Mesenteric fat pad (tissue), 1 donor: ENCODE results near the gene RNF34. TPM values are rescaled to one million over a fixed set of nuclear protein-coding genes. Genes with fewer than 3 reads are reported as not detected.

Experiments used
- DNase-seq: peaks from one replicate; pipeline ENCODE4 v3.0.0-alpha.2; 2020; ENCODE audit warnings: low spot score
- total RNA-seq: library from RNA; stranded (reverse); fragmentation: NEBNext Ultra II Directional; extraction: Animal tissue kit (Norgen Biotek cat#: 25700); gene quantifications from one replicate; pipeline ENCODE4 v1.2.1, GENCODE V29; 2021
- donor health status: DM: yes; HTN: yes; CAD: no.

RNF34 gene
- total RNA-seq, 1 donor from 2014 or later, result 26.3 TPM

DNA sequence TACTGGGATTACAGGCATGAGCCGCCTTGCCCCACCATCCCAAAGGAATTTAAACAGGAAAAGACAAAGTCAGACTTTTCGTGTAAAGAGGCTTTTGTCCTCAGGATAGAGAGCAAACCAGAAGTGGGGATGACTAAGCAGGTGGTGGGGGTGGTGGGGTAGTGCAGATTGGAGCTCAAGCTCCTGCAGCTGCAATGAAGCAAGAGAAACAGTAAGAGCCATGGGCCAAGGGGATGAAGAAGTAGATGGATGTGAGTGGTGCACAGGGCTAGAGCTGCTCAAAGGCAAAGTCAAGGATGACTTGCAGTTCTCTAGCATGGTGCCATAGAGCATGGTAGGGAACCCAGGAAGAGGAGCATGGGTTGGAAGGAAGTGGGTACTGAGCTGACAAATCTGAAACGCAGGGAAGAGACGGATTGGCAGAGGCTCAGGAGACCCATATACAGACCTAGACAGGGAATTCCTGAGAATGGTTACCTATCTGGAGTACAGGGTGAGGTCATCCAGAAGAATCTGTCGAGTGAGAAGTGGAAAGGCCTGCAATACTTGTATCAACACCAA, 11.4 kb upstream of the RNF34 start:
- DNase-seq, result peak; percentile 20

- DNase-seq, result no peak
These were observed 9.1 kb upstream of the RNF34 start for GRCh38 chr12:121390856-121391255.

GRCh38 chr12:121391619-121392324, 8.1 kb upstream of the RNF34 start:
- peak; percentile 67 for DNase-seq

DNA sequence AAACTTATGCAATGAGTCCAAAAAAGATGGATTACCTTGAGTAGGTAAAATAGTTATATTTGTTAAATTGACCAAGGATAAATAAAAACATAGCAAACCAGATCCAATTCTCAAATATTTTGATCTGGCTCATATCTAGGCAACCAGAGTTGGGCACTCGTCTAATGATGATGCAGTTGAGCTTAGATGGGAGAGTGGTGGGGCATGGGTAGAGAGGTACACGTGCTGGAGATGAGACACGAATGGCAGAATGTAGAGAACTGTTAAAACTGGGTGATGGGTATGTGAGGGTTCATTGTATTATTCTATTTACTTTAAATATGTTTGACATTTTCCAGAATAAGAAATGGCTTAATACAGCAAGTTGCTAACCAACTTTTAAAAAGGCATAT, 7.6 kb upstream of the RNF34 start:
- DNase-seq, result no peak

DNA sequence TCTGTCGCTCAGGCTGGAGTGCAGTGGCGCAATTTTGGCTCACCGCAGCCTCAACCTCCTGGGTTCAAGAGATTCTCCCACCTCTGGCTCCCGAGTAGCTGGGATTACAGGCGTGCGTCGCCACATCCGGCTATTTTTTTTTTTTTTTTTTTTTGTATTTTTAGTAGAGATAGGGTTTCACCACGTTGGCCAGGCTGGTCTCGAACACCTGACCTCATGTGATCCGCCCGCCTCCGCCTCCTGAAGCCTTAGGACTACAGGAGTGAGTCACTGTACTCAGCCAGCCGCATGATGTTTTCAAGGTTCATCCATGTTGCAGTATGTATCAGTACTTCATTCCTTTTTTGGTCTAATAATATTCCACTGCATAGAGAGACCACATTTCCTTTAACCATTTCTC, 2.4 kb upstream of the RNF34 start:
- peak; percentile 82 for DNase-seq

GRCh38 chr12:121398355-121398754, 1.6 kb upstream of the RNF34 start:
- no peak for DNase-seq

DNA sequence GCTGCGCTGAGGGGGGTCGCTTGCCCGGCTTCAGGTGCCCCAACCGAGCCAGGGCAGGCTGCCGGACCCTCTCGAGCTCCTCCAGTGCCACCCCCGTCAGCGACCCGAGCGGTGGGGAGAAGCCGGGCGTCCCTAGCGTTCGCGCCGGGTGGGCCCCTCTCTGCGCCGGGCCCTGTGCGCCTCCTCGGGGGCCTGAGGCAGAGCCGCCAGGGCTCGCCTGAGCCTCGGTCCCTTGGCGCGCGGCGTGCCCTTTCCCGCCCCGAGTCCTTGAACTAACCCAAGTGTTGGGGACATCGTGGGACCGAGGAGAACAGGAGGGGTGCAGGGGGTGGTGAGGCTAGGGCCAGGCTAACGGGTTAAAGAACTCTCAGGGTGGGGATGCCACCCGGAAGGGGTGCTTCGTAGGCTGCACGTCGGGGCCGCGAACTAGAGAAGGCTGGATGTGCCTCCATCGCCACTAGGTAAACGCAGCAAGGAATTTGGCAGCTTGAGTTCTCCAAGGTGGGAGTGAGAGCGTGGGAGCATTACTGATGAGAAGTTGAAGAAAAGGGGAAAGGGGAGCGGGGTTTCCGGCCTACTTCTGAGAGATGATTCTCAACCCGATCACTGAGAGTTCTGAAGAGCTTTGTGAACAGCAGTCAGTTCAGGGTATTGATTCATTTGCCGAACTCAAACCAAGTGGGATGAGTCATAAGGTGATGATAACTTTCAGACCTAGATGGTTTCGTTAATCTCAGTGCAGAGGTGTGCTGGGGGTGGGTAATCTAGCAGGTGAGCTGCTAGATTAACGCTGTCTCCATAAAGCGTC, 618 bp downstream of the RNF34 start:
- DNase-seq, result peak; percentile 89

DNA sequence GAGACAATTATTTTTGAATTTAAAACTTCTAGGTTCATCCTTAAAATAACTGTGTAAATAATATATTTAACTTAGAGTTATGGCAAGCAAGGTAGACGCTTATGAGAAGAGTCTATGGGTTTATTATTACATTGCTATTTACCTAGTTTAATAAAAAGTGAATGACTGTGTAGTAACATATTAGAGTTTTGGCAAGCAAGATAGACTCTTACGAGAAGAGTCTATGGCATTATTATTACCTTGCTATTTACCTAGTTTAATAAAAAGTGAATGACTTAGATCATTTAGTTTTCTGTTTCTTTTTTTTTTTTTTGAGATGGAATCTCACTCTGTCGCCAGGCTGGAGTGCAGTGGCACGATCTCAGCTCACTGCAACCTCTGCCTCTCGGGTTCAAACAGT, 3.8 kb downstream of the RNF34 start:
- no peak for DNase-seq

DNA sequence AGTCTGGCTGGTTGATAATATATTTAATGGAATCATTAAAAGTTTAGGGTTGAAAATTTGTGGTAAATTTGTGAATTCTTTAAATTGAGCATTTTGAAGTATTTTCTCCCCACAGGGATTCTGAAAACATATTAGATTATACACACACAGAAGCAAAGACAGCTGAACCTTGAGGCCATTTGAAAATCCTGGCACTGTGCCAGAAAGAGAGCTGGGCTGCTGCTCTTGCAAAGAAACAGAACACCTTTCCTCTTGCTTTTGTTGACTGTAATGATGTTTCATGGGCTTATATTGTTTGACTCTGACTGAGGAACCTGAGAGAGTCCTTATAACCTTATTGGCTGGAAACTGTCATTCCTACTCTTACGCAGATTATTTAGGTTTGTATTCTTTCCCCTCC, 4.8 kb downstream of the RNF34 start:
- DNase-seq, result no peak

- no peak for DNase-seq
These were observed 5.3 kb downstream of the RNF34 start for GRCh38 chr12:121405211-121405610.

GRCh38 chr12:121413917-121414316, 14.0 kb downstream of the RNF34 start:
- no peak for DNase-seq

DNA sequence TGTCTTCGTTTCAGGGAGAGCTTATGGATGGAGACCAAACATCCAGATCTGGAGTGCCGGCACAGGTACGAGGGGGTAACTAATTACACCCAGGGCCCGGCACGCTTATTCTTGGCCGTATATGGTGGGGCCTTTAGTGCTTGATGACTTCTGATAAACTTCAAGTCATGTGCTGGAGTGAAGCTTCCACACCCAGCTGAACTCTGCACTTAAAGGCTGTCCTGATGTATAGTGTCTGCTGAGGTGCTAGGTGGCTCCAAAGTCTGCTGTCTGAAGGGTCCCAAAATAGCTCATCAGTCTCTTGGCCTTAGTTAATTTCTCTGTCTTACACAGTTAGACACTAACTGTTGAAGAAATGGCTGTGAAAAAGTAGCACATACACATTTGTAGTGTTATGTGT, 17.9 kb downstream of the RNF34 start:
- DNase-seq, result no peak

- DNase-seq, result no peak
These were observed 20.2 kb downstream of the RNF34 start for GRCh38 chr12:121420109-121420508.

- DNase-seq, result no peak
These were observed 23.3 kb downstream of the RNF34 start for GRCh38 chr12:121423253-121423652.

GRCh38 chr12:121423682-121424623, 24.0 kb downstream of the RNF34 start:
- DNase-seq, result no peak

- DNase-seq, result no peak
These were observed 24.7 kb downstream of the RNF34 start for GRCh38 chr12:121424624-121424975.

DNA sequence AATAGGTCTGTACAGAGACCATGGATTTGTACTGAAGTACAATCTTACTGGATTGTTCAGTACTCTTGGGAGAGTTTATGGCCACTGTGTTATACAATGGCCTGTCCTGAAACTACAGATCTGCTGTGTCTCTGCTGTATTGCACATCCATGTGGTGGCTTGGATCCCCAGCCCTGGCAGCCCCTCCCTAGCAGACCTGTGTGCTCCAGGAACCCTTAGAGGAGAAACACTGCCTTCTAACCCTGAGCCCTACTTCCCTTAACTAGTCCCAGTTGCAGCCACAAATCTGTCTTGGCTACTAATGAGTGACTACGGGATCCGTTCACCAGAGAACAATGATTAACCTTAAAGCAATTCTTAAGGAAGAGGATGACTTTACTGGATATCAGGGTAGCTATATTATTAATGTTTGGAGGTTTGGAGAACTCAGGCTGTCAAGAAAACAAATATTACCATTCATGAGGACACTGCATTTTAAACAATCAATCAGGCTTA, 27.7 kb downstream of the RNF34 start:
- DNase-seq, result no peak

GRCh38 chr12:121428883-121429282, 29.0 kb downstream of the RNF34 start:
- DNase-seq, result no peak

DNA sequence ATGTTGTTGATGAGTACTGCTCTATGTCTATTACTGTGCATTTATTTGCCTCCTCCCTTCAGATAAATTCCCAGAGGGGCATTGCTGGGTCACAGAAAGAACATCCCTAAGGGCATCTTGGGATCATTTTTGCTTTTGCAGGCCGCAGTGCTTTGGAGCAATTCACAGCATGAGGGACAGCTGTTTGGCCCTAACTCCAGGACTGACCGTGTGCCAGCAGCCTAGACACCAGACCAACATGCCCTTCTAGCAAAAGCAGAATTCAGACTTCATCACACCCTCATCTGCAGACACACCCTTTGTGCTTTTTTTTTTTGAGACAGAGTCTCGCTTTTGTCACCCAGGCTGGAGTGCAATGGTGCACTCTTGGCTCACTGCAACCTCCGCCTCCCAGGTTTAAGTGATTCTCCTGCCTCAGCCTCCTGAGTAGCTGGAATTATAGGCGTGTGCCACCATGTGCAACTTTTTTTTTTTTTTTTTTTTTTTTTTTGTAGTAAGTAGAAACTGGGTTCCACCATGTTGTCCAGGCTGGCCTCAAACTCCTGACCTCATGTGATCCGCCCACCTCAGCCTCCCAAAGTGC, 31.0 kb downstream of the RNF34 start:
- DNase-seq, result no peak

- DNase-seq, result no peak
These were observed 33.0 kb downstream of the RNF34 start for GRCh38 chr12:121432740-121433480.
